ENCODE measurements around the gene PDE3A. TPM values are rescaled to one million over a fixed set of nuclear protein-coding genes. Genes with fewer than 3 reads are reported as not detected.

The PDE3A gene
- total RNA-seq, 1 experiment from 2014 or later, result 0.12 TPM

DNA sequence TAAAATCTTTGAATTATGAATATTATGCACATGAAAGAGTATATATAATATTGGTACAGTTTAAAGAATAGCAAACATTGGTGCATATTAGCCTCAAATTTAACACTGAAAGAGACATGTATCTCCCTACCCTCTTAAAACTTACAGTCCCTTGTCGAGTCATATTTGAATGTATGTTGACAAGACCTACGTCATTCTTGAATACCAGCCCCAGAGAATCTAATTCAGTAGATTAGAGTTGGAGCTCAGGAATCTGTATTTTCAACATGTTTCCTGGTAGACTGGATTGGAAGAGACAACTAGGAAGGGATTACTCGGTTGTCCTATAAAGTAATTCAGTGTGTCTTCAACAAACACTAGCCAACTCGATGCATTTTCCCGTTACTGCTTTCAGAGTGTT is 104.8 kb downstream of the PDE3A start:
- Histone ChIP-seq H3K9me3 (ENCODE audit: control insufficient read depth in 1 of 2, insufficient read depth in 1 of 2, low read depth in 1 of 2, low read length in 2 of 2) (no peaks in the 10 kb centered on the region), H4K20me1 (ENCODE audit: insufficient read depth) (no peaks in the 10 kb centered on the region), H3K79me2 (ENCODE audit: insufficient read depth, low read length) (no peaks in the 10 kb centered on the region), H2AFZ (ENCODE audit: low read depth, low read length, poor library complexity, severe bottlenecking) (no peak overlapping the region), H3K9me2 (ENCODE audit: insufficient read depth) (no peaks in the 10 kb centered on the region), H3K9ac (ENCODE audit: low read length) (no peak overlapping the region), H3K27me3 (ENCODE audit: insufficient read depth, low read length) (no peaks in the 10 kb centered on the region), H3K4me3 (replicated peaks in 1 of 2; ENCODE audit: low read depth in 1 of 2, low read length in 2 of 2) (no peak overlapping the region), H3K27ac (ENCODE audit: low read depth, low read length) (no peak overlapping the region), H3K36me3 (ENCODE audit: control insufficient read depth in 1 of 2, insufficient read depth in 2 of 2, low read length in 2 of 2) (no peaks in the 10 kb centered on the region), H3K4me2 (ENCODE audit: low read length) (no peak overlapping the region), H3K4me1 (ENCODE audit: control insufficient read depth in 1 of 2, insufficient read depth in 2 of 2, low read length in 2 of 2) (no peaks in the 10 kb centered on the region)
- no TSS peak for BruUV-seq (replicated peaks)
- ChIA-PET POLR2A (no interaction called here), CTCF (no interaction called here), RAD21 (ENCODE audit: low non-redundant PET in 1 of 2, low total read pairs in 2 of 2, uncharacterized antibody in 2 of 2, unreplicated experiment in 2 of 2) (no interaction called here)
- DNase-seq (ENCODE audit: low read depth, low spot score) (no peak), ATAC-seq (no peak)
- intact Hi-C loops (cut with micrococcal nuclease), result no loop called here
- TF ChIP-seq, protein P1, sequence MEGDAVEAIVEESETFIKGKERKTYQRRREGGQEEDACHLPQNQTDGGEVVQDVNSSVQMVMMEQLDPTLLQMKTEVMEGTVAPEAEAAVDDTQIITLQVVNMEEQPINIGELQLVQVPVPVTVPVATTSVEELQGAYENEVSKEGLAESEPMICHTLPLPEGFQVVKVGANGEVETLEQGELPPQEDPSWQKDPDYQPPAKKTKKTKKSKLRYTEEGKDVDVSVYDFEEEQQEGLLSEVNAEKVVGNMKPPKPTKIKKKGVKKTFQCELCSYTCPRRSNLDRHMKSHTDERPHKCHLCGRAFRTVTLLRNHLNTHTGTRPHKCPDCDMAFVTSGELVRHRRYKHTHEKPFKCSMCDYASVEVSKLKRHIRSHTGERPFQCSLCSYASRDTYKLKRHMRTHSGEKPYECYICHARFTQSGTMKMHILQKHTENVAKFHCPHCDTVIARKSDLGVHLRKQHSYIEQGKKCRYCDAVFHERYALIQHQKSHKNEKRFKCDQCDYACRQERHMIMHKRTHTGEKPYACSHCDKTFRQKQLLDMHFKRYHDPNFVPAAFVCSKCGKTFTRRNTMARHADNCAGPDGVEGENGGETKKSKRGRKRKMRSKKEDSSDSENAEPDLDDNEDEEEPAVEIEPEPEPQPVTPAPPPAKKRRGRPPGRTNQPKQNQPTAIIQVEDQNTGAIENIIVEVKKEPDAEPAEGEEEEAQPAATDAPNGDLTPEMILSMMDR (IDR thresholded peaks at IDR 0.05 in 2 of 3, conservative IDR thresholded peaks at IDR 0.05 in 1 of 3; ENCODE audit: borderline replicate concordance in 1 of 3, insufficient read depth in 1 of 3, low read depth in 2 of 3, low read length in 2 of 3), result no peak
- TF ChIP-seq, protein P2, sequence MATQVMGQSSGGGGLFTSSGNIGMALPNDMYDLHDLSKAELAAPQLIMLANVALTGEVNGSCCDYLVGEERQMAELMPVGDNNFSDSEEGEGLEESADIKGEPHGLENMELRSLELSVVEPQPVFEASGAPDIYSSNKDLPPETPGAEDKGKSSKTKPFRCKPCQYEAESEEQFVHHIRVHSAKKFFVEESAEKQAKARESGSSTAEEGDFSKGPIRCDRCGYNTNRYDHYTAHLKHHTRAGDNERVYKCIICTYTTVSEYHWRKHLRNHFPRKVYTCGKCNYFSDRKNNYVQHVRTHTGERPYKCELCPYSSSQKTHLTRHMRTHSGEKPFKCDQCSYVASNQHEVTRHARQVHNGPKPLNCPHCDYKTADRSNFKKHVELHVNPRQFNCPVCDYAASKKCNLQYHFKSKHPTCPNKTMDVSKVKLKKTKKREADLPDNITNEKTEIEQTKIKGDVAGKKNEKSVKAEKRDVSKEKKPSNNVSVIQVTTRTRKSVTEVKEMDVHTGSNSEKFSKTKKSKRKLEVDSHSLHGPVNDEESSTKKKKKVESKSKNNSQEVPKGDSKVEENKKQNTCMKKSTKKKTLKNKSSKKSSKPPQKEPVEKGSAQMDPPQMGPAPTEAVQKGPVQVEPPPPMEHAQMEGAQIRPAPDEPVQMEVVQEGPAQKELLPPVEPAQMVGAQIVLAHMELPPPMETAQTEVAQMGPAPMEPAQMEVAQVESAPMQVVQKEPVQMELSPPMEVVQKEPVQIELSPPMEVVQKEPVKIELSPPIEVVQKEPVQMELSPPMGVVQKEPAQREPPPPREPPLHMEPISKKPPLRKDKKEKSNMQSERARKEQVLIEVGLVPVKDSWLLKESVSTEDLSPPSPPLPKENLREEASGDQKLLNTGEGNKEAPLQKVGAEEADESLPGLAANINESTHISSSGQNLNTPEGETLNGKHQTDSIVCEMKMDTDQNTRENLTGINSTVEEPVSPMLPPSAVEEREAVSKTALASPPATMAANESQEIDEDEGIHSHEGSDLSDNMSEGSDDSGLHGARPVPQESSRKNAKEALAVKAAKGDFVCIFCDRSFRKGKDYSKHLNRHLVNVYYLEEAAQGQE (IDR thresholded peaks at IDR 0.05; ENCODE audit: low read depth), result no peak
- TF ChIP-seq SP1 (IDR thresholded peaks at IDR 0.05; ENCODE audit: low read depth) (no peak), CEBPB (IDR thresholded peaks at IDR 0.05; ENCODE audit: low read depth) (no peak), EZH2 (IDR thresholded peaks at IDR 0.05) (no peak), RAD21 (IDR thresholded peaks at IDR 0.05; ENCODE audit: low read depth) (no peak), CBX3 (IDR thresholded peaks at IDR 0.05; ENCODE audit: low read depth) (no peak), SRF (IDR thresholded peaks at IDR 0.05; ENCODE audit: low read depth) (no peak), SIN3A (IDR thresholded peaks at IDR 0.05; ENCODE audit: low read depth) (no peak)
- TF ChIP-seq, protein P3, sequence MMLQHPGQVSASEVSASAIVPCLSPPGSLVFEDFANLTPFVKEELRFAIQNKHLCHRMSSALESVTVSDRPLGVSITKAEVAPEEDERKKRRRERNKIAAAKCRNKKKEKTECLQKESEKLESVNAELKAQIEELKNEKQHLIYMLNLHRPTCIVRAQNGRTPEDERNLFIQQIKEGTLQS (IDR thresholded peaks at IDR 0.05), result no peak
- TF ChIP-seq, protein P4, sequence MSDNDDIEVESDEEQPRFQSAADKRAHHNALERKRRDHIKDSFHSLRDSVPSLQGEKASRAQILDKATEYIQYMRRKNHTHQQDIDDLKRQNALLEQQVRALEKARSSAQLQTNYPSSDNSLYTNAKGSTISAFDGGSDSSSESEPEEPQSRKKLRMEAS (IDR thresholded peaks at IDR 0.05), result no peak
- TF ChIP-seq, protein P5, sequence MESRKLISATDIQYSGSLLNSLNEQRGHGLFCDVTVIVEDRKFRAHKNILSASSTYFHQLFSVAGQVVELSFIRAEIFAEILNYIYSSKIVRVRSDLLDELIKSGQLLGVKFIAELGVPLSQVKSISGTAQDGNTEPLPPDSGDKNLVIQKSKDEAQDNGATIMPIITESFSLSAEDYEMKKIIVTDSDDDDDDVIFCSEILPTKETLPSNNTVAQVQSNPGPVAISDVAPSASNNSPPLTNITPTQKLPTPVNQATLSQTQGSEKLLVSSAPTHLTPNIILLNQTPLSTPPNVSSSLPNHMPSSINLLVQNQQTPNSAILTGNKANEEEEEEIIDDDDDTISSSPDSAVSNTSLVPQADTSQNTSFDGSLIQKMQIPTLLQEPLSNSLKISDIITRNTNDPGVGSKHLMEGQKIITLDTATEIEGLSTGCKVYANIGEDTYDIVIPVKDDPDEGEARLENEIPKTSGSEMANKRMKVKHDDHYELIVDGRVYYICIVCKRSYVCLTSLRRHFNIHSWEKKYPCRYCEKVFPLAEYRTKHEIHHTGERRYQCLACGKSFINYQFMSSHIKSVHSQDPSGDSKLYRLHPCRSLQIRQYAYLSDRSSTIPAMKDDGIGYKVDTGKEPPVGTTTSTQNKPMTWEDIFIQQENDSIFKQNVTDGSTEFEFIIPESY (IDR thresholded peaks at IDR 0.05; ENCODE audit: extremely low read depth, insufficient replicate concordance, low read length), result no peak

All from HCT116 (cell line).